ENCODE measurements around the gene GPR180. TPM values are rescaled to one million over a fixed set of nuclear protein-coding genes. Genes with fewer than 3 reads are reported as not detected.

GPR180 gene
- total RNA-seq, 1 donor from 2014 or later, result 2.3 TPM

- Histone ChIP-seq H3K9me3 (no peaks in the 10 kb centered on the region), H3K4me3 (no peak overlapping the region), H3K27me3 (no peaks in the 10 kb centered on the region), H3K36me3 (no peaks in the 10 kb centered on the region), H3K27ac (no peak overlapping the region), H3K4me1 (no peaks in the 10 kb centered on the region)
- no peak for TF ChIP-seq CTCF (IDR thresholded peaks at IDR 0.05)
- no peak for DNase-seq (ENCODE audit: low spot score in 2 of 2)
- intact Hi-C loops (cut with DNase I), result loop anchor here (10.0 kb wide), 1 partner anchor 783 kb away; no protein-coding TSS in a partner anchor
Observed at GRCh38 chr13:94557684-94558235, 43.9 kb upstream of the GPR180 start.

GRCh38 chr13:94558716-94559115, 42.9 kb upstream of the GPR180 start:
- Histone ChIP-seq H3K36me3 (no peaks in the 10 kb centered on the region), H3K4me1 (no peaks in the 10 kb centered on the region), H3K4me3 (no peak overlapping the region), H3K27me3 (no peaks in the 10 kb centered on the region), H3K27ac (no peak overlapping the region), H3K9me3 (no peaks in the 10 kb centered on the region)
- DNase-seq (ENCODE audit: low spot score in 2 of 2), result no peak
- no peak for TF ChIP-seq CTCF (IDR thresholded peaks at IDR 0.05)
- intact Hi-C loops (cut with DNase I), result loop anchor here (10.0 kb wide), 1 partner anchor 784 kb away; no protein-coding TSS in a partner anchor

- H3K27me3 ChIP-seq, result no peaks in the 10 kb centered on the region
- H3K4me1 ChIP-seq, result no peaks in the 10 kb centered on the region
- no peak overlapping the region for H3K27ac ChIP-seq
- H3K9me3 ChIP-seq, result no peaks in the 10 kb centered on the region
- intact Hi-C loops (cut with DNase I), result loop anchor here (10.0 kb wide), 1 partner anchor 785 kb away; no protein-coding TSS in a partner anchor
- H3K4me3 ChIP-seq, result no peak overlapping the region
- no peaks in the 10 kb centered on the region for H3K36me3 ChIP-seq
- no peak for DNase-seq (ENCODE audit: low spot score in 2 of 2)
- TF ChIP-seq CTCF (IDR thresholded peaks at IDR 0.05), result no peak
Observed at GRCh38 chr13:94559222-94559795, 42.3 kb upstream of the GPR180 start.

- no peak overlapping the region for H3K4me3 ChIP-seq
- no peak for TF ChIP-seq CTCF (IDR thresholded peaks at IDR 0.05)
Observed at GRCh38 chr13:94560116-94560515, 41.5 kb upstream of the GPR180 start.

GRCh38 chr13:94561126-94561525, 40.5 kb upstream of the GPR180 start:
- no peaks in the 10 kb centered on the region for H3K9me3 ChIP-seq
- no peaks in the 10 kb centered on the region for H3K27me3 ChIP-seq
- DNase-seq (ENCODE audit: low spot score in 2 of 2), result no peak
- H3K36me3 ChIP-seq, result no peaks in the 10 kb centered on the region
- no peak overlapping the region for H3K27ac ChIP-seq
- H3K4me1 ChIP-seq, result no peaks in the 10 kb centered on the region
- no peak for TF ChIP-seq CTCF (IDR thresholded peaks at IDR 0.05)
- intact Hi-C loops (cut with DNase I), result no loop called here
- no peak overlapping the region for H3K4me3 ChIP-seq

More at GRCh38 chr13:94560116-94560515, 41.5 kb upstream of the GPR180 start:
- no peak for DNase-seq (ENCODE audit: low spot score in 2 of 2)
- no peaks in the 10 kb centered on the region for H3K4me1 ChIP-seq
- H3K9me3 ChIP-seq, result no peaks in the 10 kb centered on the region
- intact Hi-C loops (cut with DNase I), result no loop called here
- no peak overlapping the region for H3K27ac ChIP-seq
- H3K36me3 ChIP-seq, result no peaks in the 10 kb centered on the region
- H3K27me3 ChIP-seq, result no peaks in the 10 kb centered on the region

All from ascending aorta (tissue), 2 donors.